Prostate gland (tissue), 2 donors: Measurements from ENCODE around the gene NUS1. TPM values are rescaled to one million over a fixed set of nuclear protein-coding genes. Genes with fewer than 3 reads are reported as not detected.
"Not testable (repeated sequence)": the region's sequence is repeated elsewhere in the genome, so short reads cannot be mapped to it uniquely, and the experiment has no call there.

Experiments
- DNase-seq: peaks from one replicate; pipeline ENCODE4 v3.0.0-alpha.2; 2019; ENCODE audit warnings: low spot score
- H3K27ac ChIP-seq, 2 donors: fragments of 200-600 bp; sonication (generic); 2 replicates each; pipeline ENCODE4 v1.5.1; 2017 to 2019
- H3K27me3 ChIP-seq: fragments of 200-600 bp; sonication (generic); replicated peaks from 2 replicates; pipeline ENCODE4 v1.5.1; 2019; ENCODE audit not compliant: insufficient read depth
- H3K36me3 ChIP-seq, 2 donors: fragments of 200-600 bp; sonication (generic); 1 replicate in 1 of 2; 2 replicates in 1 of 2; pipeline versions ENCODE4 v1.5.1 to v1.8.1; 2017 to 2019
- H3K4me1 ChIP-seq: fragments of 200-600 bp; sonication (generic); replicated peaks from 2 replicates; pipeline ENCODE4 v1.5.1; 2019
- H3K4me3 ChIP-seq, 2 donors: fragments of 200-600 bp; sonication (generic); 2 replicates each; pipeline ENCODE4 v1.5.1; 2017 to 2019
- H3K9me3 ChIP-seq: fragments of 200-600 bp; sonication (generic); 2 replicates; pipeline ENCODE4 v1.5.1; 2017
- CTCF ChIP-seq, 4 experiments: fragments of 200-600 bp in 2 of 4; fragments of 450-650 bp in 2 of 4; sonication (generic) in 2 of 4; IDR thresholded peaks; 1 replicate in 3 of 4; 2 replicates in 1 of 4; pipeline ENCODE4 v1.5.1; 2016 to 2019; ENCODE audit warnings: antibody characterized with exemption in 4 of 4, mild to moderate bottlenecking in 2 of 4, moderate library complexity in 2 of 4
- POLR2A ChIP-seq: fragments of 450-650 bp; IDR thresholded peaks from one replicate; pipeline ENCODE4 v1.6.1; 2016; ENCODE audit warnings: antibody characterized with exemption, mild to moderate bottlenecking
- POLR2AphosphoS5 ChIP-seq: sonication (generic); formaldehyde crosslinking; IDR thresholded peaks from one replicate; pipeline ENCODE4 v1.6.1; 2017; ENCODE audit warnings: antibody characterized with exemption
- WGBS: methylation state at CpG from one replicate; pipeline ENCODE4 v1.1.5; 2018; 5-methylcytosine and 5-hydroxymethylcytosine counted together
- intact Hi-C: fragments of 100-400 bp; cut with DNase I; formaldehyde crosslinking; loops from one replicate; pipeline ENCODE4 v1.14.2; 2022
- total RNA-seq, 2 donors: library from RNA; depleted of rRNA; stranded (reverse); fragments of >200 nt; gene quantifications; one replicate each; pipeline ENCODE4 v1.1.0, GENCODE V29; 2016

NUS1 gene
- total RNA-seq, 2 donors from 2014 or later = 17.5 to 26.1 TPM

GRCh38 chr6:117718895-117719294 is 43.6 kb downstream of the NUS1 start:
- TF ChIP-seq POLR2AphosphoS5 (no peak), POLR2A (no peak), CTCF (IDR thresholded peaks at IDR 0.05) (no peak)
- DNase-seq = no peak
- no peaks in the 10 kb centered on the region for H3K36me3 ChIP-seq
- H3K4me1 ChIP-seq = no peaks in the 10 kb centered on the region
- no peak overlapping the region for H3K27ac ChIP-seq
- intact Hi-C loops = no loop called here
- H3K4me3 ChIP-seq = no peak overlapping the region
- H3K27me3 ChIP-seq = no peaks in the 10 kb centered on the region
- H3K9me3 ChIP-seq = no peaks in the 10 kb centered on the region

- H3K4me1 ChIP-seq, intact Hi-C loops, H3K9me3 ChIP-seq, H3K27ac ChIP-seq, H3K27me3 ChIP-seq, H3K36me3 ChIP-seq, H3K4me3 ChIP-seq, DNase-seq: not testable (repeated sequence)
- 93% methylated on average over 12 of the region's 12 CpGs for WGBS
Observed at GRCh38 chr6:117721520-117721919, 46.3 kb downstream of the NUS1 start.

- no peaks in the 10 kb centered on the region for H3K36me3 ChIP-seq
- no peaks in the 10 kb centered on the region for H3K4me1 ChIP-seq
- H3K9me3 ChIP-seq = no peaks in the 10 kb centered on the region
- DNase-seq = no peak
- no peaks in the 10 kb centered on the region for H3K27me3 ChIP-seq
- no peak overlapping the region for H3K4me3 ChIP-seq
- WGBS = 94% methylated on average over 1 of the region's 1 CpG
- intact Hi-C loops = no loop called here
- H3K27ac ChIP-seq = no peak overlapping the region
- TF ChIP-seq POLR2AphosphoS5 = no peak
- TF ChIP-seq POLR2A = no peak
- no peak for TF ChIP-seq CTCF (IDR thresholded peaks at IDR 0.05)
Observed at GRCh38 chr6:117728626-117729025, 53.4 kb downstream of the NUS1 start.

GRCh38 chr6:117729613-117730012 is 54.3 kb downstream of the NUS1 start:
- H3K4me3 ChIP-seq = no peak overlapping the region
- H3K4me1 ChIP-seq = no peaks in the 10 kb centered on the region
- no peaks in the 10 kb centered on the region for H3K9me3 ChIP-seq
- intact Hi-C loops = no loop called here
- no peaks in the 10 kb centered on the region for H3K36me3 ChIP-seq
- DNase-seq = no peak
- H3K27me3 ChIP-seq = no peaks in the 10 kb centered on the region
- 52% methylated on average over 1 of the region's 1 CpG for WGBS
- H3K27ac ChIP-seq = no peak overlapping the region
- TF ChIP-seq CTCF (IDR thresholded peaks at IDR 0.05) (no peak), POLR2AphosphoS5 (no peak), POLR2A (no peak)

- intact Hi-C loops = no loop called here
- H3K9me3 ChIP-seq = no peaks in the 10 kb centered on the region
- H3K4me1 ChIP-seq = no peaks in the 10 kb centered on the region
- no peak overlapping the region for H3K27ac ChIP-seq
- WGBS = 88% methylated on average over 1 of the region's 1 CpG
- no peaks in the 10 kb centered on the region for H3K27me3 ChIP-seq
- no peak for TF ChIP-seq POLR2A
- no peak for TF ChIP-seq POLR2AphosphoS5
- no peak for TF ChIP-seq CTCF (IDR thresholded peaks at IDR 0.05)
- DNase-seq = no peak
- H3K4me3 ChIP-seq = no peak overlapping the region
- no peaks in the 10 kb centered on the region for H3K36me3 ChIP-seq
Observed at GRCh38 chr6:117733341-117733740, 58.1 kb downstream of the NUS1 start.
